Measurements from ENCODE around the gene RFT1. TPM values are rescaled to one million over a fixed set of nuclear protein-coding genes. Genes with fewer than 3 reads are reported as not detected.
A peak's percentile ranks its signal among the peaks of the same experiment; 100 is the strongest.

Gene RFT1
- total RNA-seq, 2 donors from 2014 or later, result 11.9 to 12.2 TPM

DNA sequence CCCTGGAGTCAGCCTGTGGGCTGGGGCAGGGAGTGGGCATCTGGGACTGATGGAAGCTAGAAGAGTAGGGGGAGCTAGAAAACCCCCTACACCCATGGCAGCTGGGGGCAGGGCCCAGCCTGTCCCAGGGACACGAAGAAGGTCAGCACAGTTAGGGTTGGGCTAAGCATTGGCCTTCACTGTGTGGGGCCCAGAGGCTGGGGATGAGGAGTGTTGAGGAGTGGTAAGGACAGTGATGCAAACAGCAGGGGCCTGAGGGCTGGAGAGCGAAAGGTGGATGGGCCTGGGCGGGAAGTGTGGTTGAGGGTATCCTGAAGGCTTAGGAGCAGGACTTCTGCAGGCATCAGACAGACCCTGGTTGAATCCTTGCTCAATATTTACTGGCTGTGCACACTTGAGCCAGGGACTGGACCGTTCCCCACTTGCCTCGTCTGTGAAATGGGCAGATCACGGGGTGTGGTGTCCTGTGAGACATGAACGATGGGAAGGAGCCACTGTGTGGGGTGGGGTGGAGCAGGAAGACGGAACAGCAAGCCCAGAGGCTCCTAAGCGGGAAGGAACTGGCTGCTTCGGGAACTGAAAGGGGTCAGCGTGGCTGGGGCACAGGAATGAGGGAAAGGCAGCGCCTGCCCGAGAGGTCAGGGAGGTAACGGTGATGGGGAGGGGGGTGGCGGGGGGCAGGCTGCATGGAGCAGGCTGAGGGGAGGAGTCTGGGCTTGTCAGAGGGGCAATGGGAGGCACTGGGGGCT, 38.1 kb upstream of the RFT1 start:
- Mint-ChIP-seq H3K36me3 (ENCODE audit: low read depth) (peaks cover 2% of the 10 kb centered on the region), H3K4me3 (peak overlapping the region; percentile 41), H3K27ac (peak overlapping the region; percentile 86), H3K4me1 (peaks cover 49% of the 10 kb centered on the region), H3K27me3 (no peaks in the 10 kb centered on the region)
- no peak for ATAC-seq
- H3K9me3 ChIP-seq (ENCODE audit: control insufficient read depth, low read length, poor library complexity, severe bottlenecking), result no peaks in the 10 kb centered on the region
- no peak for DNase-seq

DNA sequence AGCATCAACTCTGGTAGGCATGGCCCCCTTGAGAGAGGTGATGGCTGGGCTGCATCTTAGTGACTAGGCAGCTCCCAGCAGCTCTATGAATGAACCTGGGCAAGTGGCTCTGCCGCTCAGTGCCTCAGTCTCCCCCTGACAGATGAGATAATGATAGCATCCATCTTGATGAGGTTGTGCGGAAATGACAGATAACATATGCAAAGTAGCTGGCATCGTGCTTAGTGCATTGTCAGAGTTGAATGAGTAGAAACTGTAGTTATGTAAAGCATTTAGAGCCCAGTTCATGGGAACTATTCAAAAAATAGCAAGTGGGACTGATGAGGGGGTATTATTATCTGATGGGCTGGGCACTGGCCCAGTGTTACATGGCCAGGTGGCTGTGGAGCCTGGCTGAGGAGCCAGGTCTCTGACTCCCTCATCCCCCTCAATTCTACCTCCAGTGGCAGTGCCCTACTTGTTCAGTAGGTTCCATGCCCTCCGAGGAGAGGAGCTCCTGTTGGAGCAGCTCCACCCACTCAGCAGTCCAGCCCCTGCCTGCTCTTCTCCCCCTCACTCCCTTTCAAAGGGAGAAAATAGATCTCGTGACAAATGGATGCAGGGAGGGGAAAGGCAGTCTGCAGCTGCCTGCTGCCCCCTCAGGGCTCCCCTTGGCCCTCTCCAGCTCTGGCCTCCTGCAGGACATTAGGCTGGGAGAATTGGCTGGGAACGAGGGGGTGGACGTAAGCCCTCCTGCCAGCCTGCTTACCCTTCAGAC, 37.4 kb upstream of the RFT1 start:
- Mint-ChIP-seq H3K4me3 (peak overlapping the region; percentile 41), H3K4me1 (peaks cover 54% of the 10 kb centered on the region), H3K27ac (peak overlapping the region; percentile 86), H3K36me3 (ENCODE audit: low read depth) (peaks cover 2% of the 10 kb centered on the region), H3K27me3 (no peaks in the 10 kb centered on the region)
- DNase-seq (no peak), ATAC-seq (no peak)
- no peaks in the 10 kb centered on the region for H3K9me3 ChIP-seq (ENCODE audit: control insufficient read depth, low read length, poor library complexity, severe bottlenecking)

DNA sequence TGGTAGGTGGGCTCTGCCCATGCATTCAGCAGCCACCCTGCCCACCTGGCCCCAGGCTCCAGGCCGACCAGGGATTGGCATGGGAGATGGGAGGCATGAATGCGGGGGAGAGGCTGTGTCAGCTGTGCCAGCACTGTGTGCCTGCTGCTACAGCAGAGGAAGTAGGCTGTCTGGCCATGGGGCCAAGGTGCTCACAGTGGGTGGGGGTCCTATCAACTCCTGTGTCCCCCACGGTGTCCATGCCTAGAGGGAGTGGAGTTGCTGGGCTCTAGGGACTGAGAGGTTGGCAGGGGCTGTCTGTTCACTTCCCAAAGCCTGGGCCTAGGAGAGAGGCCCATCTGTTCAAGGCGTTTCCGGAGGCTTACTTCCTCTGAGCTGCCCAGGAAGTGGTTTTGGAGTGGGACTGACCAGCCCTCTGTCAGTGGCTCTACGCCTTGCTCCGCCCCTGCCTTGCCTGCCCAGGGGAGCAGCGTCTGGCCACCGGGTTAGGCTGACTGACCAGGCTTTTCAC, 36.6 kb upstream of the RFT1 start:
- ATAC-seq (no peak), DNase-seq (no peak)
- H3K27me3 Mint-ChIP-seq, result no peaks in the 10 kb centered on the region
- H3K4me1 Mint-ChIP-seq, result peaks cover 55% of the 10 kb centered on the region
- no peak overlapping the region for H3K4me3 Mint-ChIP-seq
- H3K27ac Mint-ChIP-seq, result no peak overlapping the region
- peaks cover 2% of the 10 kb centered on the region for H3K36me3 Mint-ChIP-seq (ENCODE audit: low read depth)
- no peaks in the 10 kb centered on the region for H3K9me3 ChIP-seq (ENCODE audit: control insufficient read depth, low read length, poor library complexity, severe bottlenecking)

DNA sequence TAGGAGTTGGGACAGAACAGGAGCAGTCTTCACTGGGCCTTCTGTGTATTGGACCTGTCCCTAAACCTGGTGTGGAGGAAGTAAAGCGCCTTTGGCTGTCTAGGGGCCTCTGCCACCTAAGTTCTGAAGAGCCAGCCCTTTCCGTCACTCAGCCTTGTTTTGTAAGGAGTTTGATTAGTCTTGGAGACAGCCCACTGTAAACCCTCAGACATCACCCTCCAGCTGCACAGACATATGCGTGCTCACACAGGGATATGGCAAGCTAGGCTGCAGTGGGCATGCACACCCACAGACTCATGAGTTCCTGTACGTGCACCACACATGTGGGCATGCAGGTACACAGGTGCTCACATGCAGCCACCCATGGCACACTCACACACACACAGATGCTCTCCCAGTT, 36.0 kb upstream of the RFT1 start:
- ATAC-seq (no peak), DNase-seq (no peak)
- no peak overlapping the region for H3K4me3 Mint-ChIP-seq
- H3K27me3 Mint-ChIP-seq, result no peaks in the 10 kb centered on the region
- H3K36me3 Mint-ChIP-seq (ENCODE audit: low read depth), result peaks cover 2% of the 10 kb centered on the region
- H3K4me1 Mint-ChIP-seq, result peaks cover 52% of the 10 kb centered on the region
- no peak overlapping the region for H3K27ac Mint-ChIP-seq
- H3K9me3 ChIP-seq (ENCODE audit: control insufficient read depth, low read length, poor library complexity, severe bottlenecking), result no peaks in the 10 kb centered on the region

DNA sequence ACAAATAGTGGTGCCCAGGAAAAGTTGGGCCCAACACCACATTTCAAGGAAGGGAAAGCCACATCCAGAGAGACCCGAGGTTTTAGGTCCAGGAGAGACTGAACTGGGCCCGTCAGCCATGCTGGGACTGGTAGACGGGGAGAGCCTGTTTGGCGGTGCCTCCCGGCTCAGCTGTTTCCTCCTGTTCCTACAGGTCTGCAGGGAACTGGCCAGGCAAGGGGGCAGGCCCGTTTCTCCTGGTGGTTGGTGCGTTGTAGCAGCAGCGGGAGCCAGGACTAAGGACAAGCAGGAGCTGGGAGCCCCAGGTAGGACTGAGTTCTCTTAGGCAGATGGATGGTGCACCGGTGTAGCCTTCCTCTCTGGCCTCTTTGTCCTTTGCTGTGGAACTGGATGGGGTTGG, 34.7 kb upstream of the RFT1 start:
- ATAC-seq, result no peak
- H3K27ac Mint-ChIP-seq, result no peak overlapping the region
- H3K4me3 Mint-ChIP-seq, result no peak overlapping the region
- H3K36me3 Mint-ChIP-seq (ENCODE audit: low read depth), result peaks cover 2% of the 10 kb centered on the region
- no peaks in the 10 kb centered on the region for H3K9me3 ChIP-seq (ENCODE audit: control insufficient read depth, low read length, poor library complexity, severe bottlenecking)
- no peaks in the 10 kb centered on the region for H3K27me3 Mint-ChIP-seq
- peaks cover 48% of the 10 kb centered on the region for H3K4me1 Mint-ChIP-seq
- DNase-seq, result no peak

DNA sequence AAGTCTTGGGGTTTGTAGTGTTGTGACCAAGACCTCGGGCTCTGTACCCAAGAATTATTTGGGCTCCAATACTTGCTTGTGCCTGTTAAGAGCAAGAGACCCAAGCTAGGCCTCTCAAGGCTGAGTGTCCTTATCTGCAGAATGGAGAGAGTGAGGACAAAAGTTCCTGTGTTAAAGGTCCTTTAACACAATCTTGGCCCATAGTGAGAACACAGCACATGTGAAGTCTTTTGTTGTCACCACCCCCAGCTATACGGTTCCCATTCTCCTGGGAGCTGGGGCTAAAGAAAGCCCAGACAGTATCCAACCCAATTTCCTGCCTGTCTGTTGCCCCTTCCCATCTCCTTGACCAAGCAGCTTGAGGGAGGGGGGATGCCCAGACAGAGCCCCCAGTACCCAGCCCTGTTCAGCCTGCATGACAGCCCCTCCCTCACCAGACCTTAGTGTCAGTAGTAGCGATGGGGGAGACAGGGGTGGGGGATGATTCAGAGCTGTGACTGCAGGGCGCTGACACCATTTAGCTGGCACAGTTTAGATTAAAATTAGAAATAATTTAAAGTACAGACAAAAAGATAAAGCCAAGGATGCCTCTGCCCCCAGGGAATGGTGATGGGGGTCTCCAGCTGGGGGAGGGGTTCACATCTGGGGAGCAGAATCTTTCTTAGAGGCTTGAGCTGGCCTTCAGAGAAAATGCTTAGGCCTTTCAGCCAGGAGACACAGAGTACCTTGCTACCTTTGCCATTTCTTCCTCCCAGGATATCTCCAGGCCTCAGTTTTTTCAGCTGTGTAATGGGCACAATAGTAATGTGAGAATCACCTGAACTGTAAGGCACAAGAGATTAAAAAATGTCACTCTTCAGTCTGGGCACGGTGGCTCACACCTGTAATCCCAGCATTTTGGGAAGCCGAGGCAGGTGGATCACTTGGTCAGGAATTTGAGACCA, 33.5 kb upstream of the RFT1 start:
- no peak for ATAC-seq
- Mint-ChIP-seq H3K4me1 (peaks cover 40% of the 10 kb centered on the region), H3K36me3 (ENCODE audit: low read depth) (peaks cover 2% of the 10 kb centered on the region), H3K4me3 (peak overlapping the region; percentile 96), H3K27ac (peak overlapping the region; percentile 96), H3K27me3 (no peaks in the 10 kb centered on the region)
- H3K9me3 ChIP-seq (ENCODE audit: control insufficient read depth, low read length, poor library complexity, severe bottlenecking), result no peaks in the 10 kb centered on the region
- DNase-seq, result no peak

DNA sequence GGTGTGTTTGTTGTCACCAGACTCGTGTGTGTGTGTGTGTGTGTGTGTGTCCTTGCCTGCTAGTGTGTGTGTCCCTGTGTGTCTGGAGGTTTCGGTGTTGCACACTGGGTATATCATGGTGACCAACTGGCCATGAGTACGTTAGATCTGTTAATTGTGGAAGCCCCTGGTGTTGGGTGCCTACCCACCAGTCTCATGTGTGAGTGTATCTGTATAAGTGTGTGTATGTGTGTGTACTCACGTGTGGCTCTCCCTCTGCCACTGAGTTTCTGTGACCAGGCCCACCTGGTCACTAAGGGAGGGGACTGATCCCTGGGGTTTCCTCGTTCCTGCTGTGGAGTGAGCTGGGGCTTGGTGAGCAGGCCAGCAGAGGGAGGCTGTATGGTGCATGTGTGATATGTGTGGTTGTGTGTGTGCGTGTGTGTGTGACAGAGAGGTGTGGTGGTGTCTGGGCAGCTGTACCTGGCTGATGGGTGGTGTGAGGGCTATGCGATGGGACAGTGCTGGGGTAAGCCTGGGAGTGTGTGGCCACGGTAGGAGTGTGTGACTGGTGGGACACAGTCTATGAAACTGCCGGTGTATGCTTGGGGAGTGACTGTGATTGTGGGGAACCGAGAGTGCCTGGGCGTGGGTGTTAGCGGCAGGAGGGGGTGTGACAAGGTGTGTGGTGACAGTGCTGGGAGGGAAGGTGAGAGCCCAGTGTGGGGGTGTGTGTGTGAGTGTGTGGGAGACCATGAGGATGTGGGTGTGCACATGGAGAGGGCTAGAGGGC, 32.6 kb upstream of the RFT1 start:
- no peaks in the 10 kb centered on the region for H3K9me3 ChIP-seq (ENCODE audit: control insufficient read depth, low read length, poor library complexity, severe bottlenecking)
- Mint-ChIP-seq H3K4me3 (peak overlapping the region; percentile 96), H3K36me3 (ENCODE audit: low read depth) (no peaks in the 10 kb centered on the region), H3K27me3 (no peaks in the 10 kb centered on the region), H3K27ac (peak overlapping the region; percentile 96), H3K4me1 (peaks cover 33% of the 10 kb centered on the region)
- DNase-seq, result no peak
- peak; percentile 43 for ATAC-seq

DNA sequence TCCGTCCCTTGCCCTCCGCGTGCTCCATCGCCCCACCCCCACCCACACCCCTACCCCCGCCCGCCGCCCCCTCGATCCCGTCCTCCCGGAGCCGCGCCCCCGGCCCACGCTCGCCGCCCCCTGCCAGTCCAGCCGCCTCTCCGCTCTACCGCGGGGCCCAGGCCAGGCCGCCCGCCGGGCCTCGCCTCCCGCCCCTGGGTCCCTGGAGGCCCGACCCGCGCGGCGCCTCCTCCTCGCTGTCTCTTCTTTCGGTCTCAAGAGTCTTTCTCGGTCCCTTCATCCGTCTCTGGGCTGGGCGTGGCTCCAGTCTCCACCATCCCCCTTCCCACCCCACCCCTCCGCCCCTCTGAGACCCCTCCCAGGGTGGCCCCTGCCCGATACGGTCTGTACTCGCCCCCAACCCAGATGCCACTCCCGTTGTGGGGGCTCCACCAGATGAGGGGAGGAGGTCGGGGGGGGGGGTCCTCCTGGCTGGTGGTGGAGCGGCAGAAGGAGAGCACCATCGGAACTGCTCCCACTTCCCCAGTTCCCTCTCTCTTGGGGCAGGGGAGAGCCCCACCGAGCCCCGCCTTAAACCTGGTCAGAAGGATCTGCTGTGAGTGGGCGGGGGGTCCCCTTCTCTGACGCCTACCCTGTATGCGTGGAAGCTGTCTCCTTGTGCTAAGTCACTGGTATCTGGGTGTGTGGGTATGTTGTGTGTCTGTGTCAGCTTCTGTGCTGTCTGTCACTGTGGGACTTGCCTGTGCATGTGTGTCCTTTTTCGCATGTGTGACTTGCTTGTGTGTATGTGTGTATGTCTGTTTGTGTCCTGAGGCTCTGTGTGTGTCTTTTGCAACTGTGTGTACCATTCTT, 31.8 kb upstream of the RFT1 start:
- H3K36me3 Mint-ChIP-seq (ENCODE audit: low read depth), result no peaks in the 10 kb centered on the region
- H3K27ac Mint-ChIP-seq, result peak overlapping the region; percentile 96
- H3K4me3 Mint-ChIP-seq, result peak overlapping the region; percentile 96
- no peaks in the 10 kb centered on the region for H3K9me3 ChIP-seq (ENCODE audit: control insufficient read depth, low read length, poor library complexity, severe bottlenecking)
- H3K27me3 Mint-ChIP-seq, result no peaks in the 10 kb centered on the region
- peaks cover 30% of the 10 kb centered on the region for H3K4me1 Mint-ChIP-seq
- ATAC-seq, result peak; percentile 33
- peak in 2 of 3 donors; percentile 32 to 37 for DNase-seq

DNA sequence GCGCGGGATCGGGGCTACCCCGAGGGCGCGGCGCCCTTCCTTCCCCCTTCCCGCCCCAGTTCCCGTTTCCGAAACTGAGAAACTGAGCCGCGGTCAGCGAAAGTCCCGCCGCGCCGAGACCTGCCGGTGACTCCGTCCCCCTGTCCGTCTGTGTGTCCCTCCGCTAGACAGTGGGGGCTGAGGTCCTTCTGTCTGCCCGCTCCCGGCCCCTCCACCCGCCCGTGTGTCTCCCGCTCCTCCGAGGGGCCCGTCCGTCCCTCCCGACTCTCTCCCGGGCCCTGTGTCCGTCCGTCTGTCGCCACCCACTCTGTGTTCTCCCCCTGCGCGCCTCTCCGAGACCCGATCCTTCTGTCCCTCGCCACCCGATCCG, 31.2 kb upstream of the RFT1 start:
- no peaks in the 10 kb centered on the region for H3K27me3 Mint-ChIP-seq
- DNase-seq, result no peak
- ATAC-seq, result no peak

DNA sequence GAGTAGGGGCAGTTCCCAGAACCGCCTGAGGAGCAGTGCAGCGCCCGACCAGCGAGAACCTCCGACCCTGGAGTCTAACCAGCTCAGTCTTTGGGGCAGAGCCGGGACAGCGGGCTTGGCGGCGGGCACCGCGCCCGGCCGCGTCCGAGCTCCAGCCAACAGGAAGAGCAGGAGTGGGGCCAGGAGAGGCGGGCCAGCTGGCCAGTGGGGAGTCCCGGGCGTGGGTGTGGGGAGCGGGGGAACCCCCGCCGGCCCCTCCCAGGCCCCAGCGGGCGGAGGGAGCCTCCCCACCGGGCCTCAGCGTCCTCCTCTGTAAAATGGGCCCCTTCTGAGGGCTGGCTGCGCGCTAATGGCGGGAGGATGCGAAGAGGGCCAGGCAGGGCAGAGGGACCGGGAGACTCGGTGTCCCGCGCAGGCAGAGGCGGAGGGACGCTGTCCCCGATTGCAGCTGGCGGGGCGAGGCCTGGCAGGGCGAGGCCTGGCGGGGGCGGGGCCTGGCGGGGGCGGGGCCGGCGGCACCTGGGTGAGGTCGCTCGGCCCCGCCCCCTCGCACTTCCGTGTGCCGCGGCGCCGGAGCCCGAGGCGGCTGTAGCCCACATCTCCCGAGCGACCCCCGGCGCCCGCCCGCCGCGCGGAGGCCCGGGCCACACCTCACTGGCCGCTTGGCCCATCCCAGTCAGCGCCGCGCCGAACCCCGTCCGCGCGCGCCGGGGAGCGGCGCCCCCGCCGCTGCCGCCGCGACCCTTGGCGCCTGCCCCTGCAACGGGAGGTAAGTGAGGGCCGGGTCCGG, 30.6 kb upstream of the RFT1 start, which contains the start of gene PRKCD:
PRKCD (plus strand) TSS at position 550 of the 790 bp plus-strand sequence. CDS start 17,214 bp downstream, outside the sequence.
- ATAC-seq, result peak; percentile 83
- Mint-ChIP-seq H3K4me1 (peaks cover 24% of the 10 kb centered on the region), H3K27ac (peak within 1 kb of the TSS; percentile 96), H3K36me3 (ENCODE audit: low read depth) (no peaks in the 10 kb centered on the region), H3K27me3 (no peaks in the 10 kb centered on the region), H3K4me3 (peak within 1 kb of the TSS; percentile 96)
- H3K9me3 ChIP-seq (ENCODE audit: control insufficient read depth, low read length, poor library complexity, severe bottlenecking), result no peaks in the 10 kb centered on the region
- DNase-seq, result peak; percentile 59 to 90 (median 84)

More for the DNA sequence above, 31.2 kb upstream of the RFT1 start:
- Mint-ChIP-seq H3K4me1 (peaks cover 27% of the 10 kb centered on the region), H3K27ac (peak overlapping the region; percentile 96), H3K36me3 (ENCODE audit: low read depth) (no peaks in the 10 kb centered on the region), H3K4me3 (peak overlapping the region; percentile 96)
- no peaks in the 10 kb centered on the region for H3K9me3 ChIP-seq (ENCODE audit: control insufficient read depth, low read length, poor library complexity, severe bottlenecking)

DNA sequence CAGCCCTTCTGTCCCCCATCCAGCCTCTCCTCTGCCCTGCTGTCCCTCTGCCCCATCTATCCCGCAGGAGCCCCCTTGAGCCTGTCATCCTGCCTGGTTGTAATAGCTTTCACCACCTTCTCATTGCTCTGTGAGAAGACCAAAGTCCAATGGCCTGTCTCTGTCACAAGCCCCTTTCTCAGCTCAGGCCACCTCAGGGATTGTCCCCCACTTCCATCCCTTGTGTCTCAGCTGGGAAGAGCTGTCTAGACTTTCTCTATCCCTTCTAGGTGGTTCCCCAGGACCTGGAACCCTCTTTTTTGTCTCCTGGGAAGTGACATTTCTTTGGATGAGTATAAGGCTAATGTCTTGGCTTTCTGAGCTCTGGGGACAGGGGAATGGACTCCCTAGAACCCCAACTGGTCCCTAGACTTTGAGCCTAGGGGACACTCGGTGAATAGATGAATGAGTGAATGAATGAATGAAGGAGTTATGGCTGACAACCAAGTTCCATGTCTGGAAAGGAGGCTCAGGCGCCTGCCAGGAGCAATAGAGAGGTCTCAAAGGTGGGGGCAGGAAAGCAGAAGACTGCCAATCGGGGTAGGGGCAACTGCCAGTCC, 29.9 kb upstream of the RFT1 start:
- no peaks in the 10 kb centered on the region for H3K9me3 ChIP-seq (ENCODE audit: control insufficient read depth, low read length, poor library complexity, severe bottlenecking)
- Mint-ChIP-seq H3K27ac (peak overlapping the region; percentile 86), H3K36me3 (ENCODE audit: low read depth) (no peaks in the 10 kb centered on the region), H3K27me3 (peaks cover 6% of the 10 kb centered on the region), H3K4me1 (peaks cover 24% of the 10 kb centered on the region), H3K4me3 (peak overlapping the region; percentile 93)
- ATAC-seq (no peak), DNase-seq (no peak)
